Stomach (tissue), 9 donors: ENCODE data around the gene DTNBP1. TPM values are rescaled to one million over a fixed set of nuclear protein-coding genes. Genes with fewer than 3 reads are reported as not detected.

Experiments
- DNase-seq, 2 donors: peaks; one replicate each; pipeline versions ENCODE4 v3.0.0 to v3.0.0-alpha.2; 2013 to 2019
- H3K27ac ChIP-seq, 5 donors: fragments of 200-600 bp in 4 of 5; sonication (generic) in 4 of 5; one replicate each; pipeline ENCODE4 v1.5.1; 2013 to 2019; ENCODE audit warnings: mild to moderate bottlenecking in 1 of 5, moderate library complexity in 1 of 5
- H3K27me3 ChIP-seq, 3 donors: fragments of 200-600 bp; sonication (generic); one replicate each; pipeline ENCODE4 v1.5.1; 2017 to 2019; ENCODE audit warnings: mixed run types in 1 of 3
- H3K36me3 ChIP-seq, 4 donors: fragments of 200-600 bp; sonication (generic); 1 replicate in 3 of 4; 2 replicates in 1 of 4; pipeline ENCODE4 v1.5.1; 2016 to 2019
- H3K4me1 ChIP-seq, 4 donors: fragments of 200-600 bp; sonication (generic); one replicate each; pipeline ENCODE4 v1.5.1; 2016 to 2019
- H3K4me3 ChIP-seq, 4 donors: fragments of 200-600 bp; sonication (generic) in 3 of 4; one replicate each; pipeline ENCODE4 v1.5.1; 2016 to 2019; ENCODE audit warnings: mild to moderate bottlenecking in 1 of 4
- H3K9me3 ChIP-seq, 4 donors: fragments of 200-600 bp; sonication (generic); one replicate each; pipeline ENCODE4 v1.5.1; 2016 to 2019
- EP300 ChIP-seq: sonication (generic); formaldehyde crosslinking; IDR thresholded peaks from one replicate; pipeline ENCODE4 v1.6.1; 2017; ENCODE audit warnings: antibody characterized with exemption
- POLR2A ChIP-seq, 4 donors: fragments of 450-650 bp; IDR thresholded peaks; one replicate each; pipeline ENCODE4 v1.6.1; 2016; ENCODE audit warnings: antibody characterized with exemption in 4 of 4, control low read depth in 2 of 4, mild to moderate bottlenecking in 1 of 4, moderate library complexity in 1 of 4
- POLR2AphosphoS5 ChIP-seq, 3 donors: sonication (generic); formaldehyde crosslinking; IDR thresholded peaks; one replicate each; pipeline ENCODE4 v1.6.1; 2016; ENCODE audit warnings: antibody characterized with exemption in 3 of 3
- WGBS, 5 donors: extraction: QIAGEN DNeasy Blood & Tissue Kit in 3 of 5; methylation state at CpG; one replicate each; pipeline versions ENCODE4 v1.1.5 to v1.1.7; 2013 to 2018; 5-methylcytosine and 5-hydroxymethylcytosine counted together
- intact Hi-C: fragments of 100-400 bp; cut with DNase I; formaldehyde crosslinking; loops from one replicate; pipeline ENCODE4 v1.15.1; 2023; ENCODE audit warnings: low total_unique reads
- polyA plus RNA-seq, 3 donors: library from polyadenylated mRNA; stranded (reverse); fragments of 200-250 nt; gene quantifications; one replicate each; pipeline ENCODE4 v1.2.3, GENCODE V29; 2013
- total RNA-seq, 5 donors: library from RNA; depleted of rRNA; stranded (reverse); fragments of >200 nt; gene quantifications; one replicate each; pipeline versions ENCODE4 v1.1.0 to v1.2.3, GENCODE V29; 2014 to 2016
- TF ChIP-seq, protein P1 (sequence below), 7 experiments: fragments of 450-650 bp in 4 of 7; fragments of 200-600 bp in 3 of 7; sonication (generic) in 3 of 7; IDR thresholded peaks; one replicate each; pipeline ENCODE4 v1.5.1; 2016 to 2019; ENCODE audit warnings: antibody characterized with exemption in 7 of 7, control low read depth in 2 of 7, mild to moderate bottlenecking in 1 of 7
- donor health status: healthy with polysubstance abuse.
- donor health status: Bipolar disorder and iron deficiency.
- donor health status: healthy.

Gene DTNBP1
- total and polyA plus RNA-seq, 8 donors = 4.1 to 68.7 (median 12.0) TPM

DNA sequence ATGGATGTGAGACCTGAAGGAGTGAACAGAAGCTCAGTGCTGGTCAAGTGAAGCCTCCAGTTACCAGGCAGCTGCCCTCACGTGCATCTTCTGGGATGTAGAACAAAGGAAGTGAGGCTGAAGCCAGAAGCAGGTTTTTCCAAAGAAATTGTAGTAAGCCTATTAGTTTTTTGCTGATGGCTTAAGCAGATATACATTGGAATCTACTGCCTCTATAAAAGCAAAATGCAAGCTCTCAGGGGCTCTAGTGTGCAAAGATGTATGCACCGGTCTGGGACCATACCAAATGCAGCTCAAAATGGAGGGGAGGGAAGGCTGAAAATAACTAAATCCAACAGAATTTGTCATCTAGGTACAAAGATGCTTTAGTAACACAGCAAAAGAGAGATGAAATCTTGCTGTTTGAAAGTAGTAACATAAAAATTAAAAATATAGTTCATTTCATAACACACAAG is 77.0 kb downstream of the DTNBP1 start:
- Histone ChIP-seq H3K27ac (no peak overlapping the region), H3K27me3 (no peaks in the 10 kb centered on the region), H3K4me3 (no peak overlapping the region), H3K36me3 (no peaks in the 10 kb centered on the region), H3K9me3 (no peaks in the 10 kb centered on the region), H3K4me1 (peaks cover 0 to 8% (median 0%) of the 10 kb centered on the region in 4 donors)
- 88 to 97% (median 94%) methylated on average over 2 of the region's 2 CpGs for WGBS, 5 donors
- DNase-seq = no peak
- intact Hi-C loops = no loop called here
- TF ChIP-seq POLR2A (IDR thresholded peaks at IDR 0.05) = no peak
- TF ChIP-seq EP300 = no peak
- TF ChIP-seq, protein P1, sequence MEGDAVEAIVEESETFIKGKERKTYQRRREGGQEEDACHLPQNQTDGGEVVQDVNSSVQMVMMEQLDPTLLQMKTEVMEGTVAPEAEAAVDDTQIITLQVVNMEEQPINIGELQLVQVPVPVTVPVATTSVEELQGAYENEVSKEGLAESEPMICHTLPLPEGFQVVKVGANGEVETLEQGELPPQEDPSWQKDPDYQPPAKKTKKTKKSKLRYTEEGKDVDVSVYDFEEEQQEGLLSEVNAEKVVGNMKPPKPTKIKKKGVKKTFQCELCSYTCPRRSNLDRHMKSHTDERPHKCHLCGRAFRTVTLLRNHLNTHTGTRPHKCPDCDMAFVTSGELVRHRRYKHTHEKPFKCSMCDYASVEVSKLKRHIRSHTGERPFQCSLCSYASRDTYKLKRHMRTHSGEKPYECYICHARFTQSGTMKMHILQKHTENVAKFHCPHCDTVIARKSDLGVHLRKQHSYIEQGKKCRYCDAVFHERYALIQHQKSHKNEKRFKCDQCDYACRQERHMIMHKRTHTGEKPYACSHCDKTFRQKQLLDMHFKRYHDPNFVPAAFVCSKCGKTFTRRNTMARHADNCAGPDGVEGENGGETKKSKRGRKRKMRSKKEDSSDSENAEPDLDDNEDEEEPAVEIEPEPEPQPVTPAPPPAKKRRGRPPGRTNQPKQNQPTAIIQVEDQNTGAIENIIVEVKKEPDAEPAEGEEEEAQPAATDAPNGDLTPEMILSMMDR (IDR thresholded peaks at IDR 0.05) = no peak
- no peak for TF ChIP-seq POLR2AphosphoS5 (IDR thresholded peaks at IDR 0.05)

- Histone ChIP-seq H3K9me3 (no peaks in the 10 kb centered on the region), H3K36me3 (no peaks in the 10 kb centered on the region), H3K4me3 (no peak overlapping the region), H3K27me3 (no peaks in the 10 kb centered on the region), H3K27ac (no peak overlapping the region), H3K4me1 (peaks cover 0 to 19% (median 5%) of the 10 kb centered on the region in 4 donors)
- TF ChIP-seq EP300 (no peak), POLR2A (IDR thresholded peaks at IDR 0.05) (no peak), POLR2AphosphoS5 (IDR thresholded peaks at IDR 0.05) (no peak)
- TF ChIP-seq, protein P1 (IDR thresholded peaks at IDR 0.05) = no peak
- intact Hi-C loops = no loop called here
- DNase-seq = no peak
- WGBS, 5 donors = 76 to 92% (median 88%) methylated on average over 1 of the region's 1 CpG
Measured at GRCh38 chr6:15582499-15582898, 80.3 kb downstream of the DTNBP1 start.

DNA sequence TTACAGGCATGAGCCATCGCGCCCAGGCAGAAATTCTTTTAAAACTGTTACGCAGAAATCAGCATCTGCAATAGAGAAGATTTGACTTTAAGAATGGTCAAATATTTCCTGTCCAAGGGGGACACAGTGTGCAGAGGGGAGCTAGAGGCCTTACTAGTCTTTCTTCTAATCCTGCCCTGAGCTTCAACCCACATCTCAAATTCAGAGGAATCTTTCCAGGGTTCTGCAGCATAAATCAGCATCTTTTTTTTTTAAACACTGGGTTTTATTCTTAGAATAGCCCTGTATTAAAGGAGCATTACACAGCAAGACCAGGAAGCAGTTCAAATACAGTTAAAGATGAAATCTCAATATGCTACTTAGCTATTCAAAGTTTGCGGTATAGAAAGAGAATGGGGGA is 81.1 kb downstream of the DTNBP1 start:
- H3K27ac ChIP-seq = no peak overlapping the region
- H3K36me3 ChIP-seq = no peaks in the 10 kb centered on the region
- WGBS, 5 donors = 96 to 99% (median 98%) methylated on average over 4 of the region's 4 CpGs
- no peak overlapping the region for H3K4me3 ChIP-seq
- no peak for DNase-seq
- H3K9me3 ChIP-seq = no peaks in the 10 kb centered on the region
- peaks cover 0 to 24% (median 7%) of the 10 kb centered on the region in 4 donors for H3K4me1 ChIP-seq
- H3K27me3 ChIP-seq = no peaks in the 10 kb centered on the region
- intact Hi-C loops = no loop called here
- TF ChIP-seq POLR2AphosphoS5 (IDR thresholded peaks at IDR 0.05) = no peak
- TF ChIP-seq EP300 = no peak
- no peak for TF ChIP-seq POLR2A (IDR thresholded peaks at IDR 0.05)
- TF ChIP-seq, protein P1 (IDR thresholded peaks at IDR 0.05) = no peak

DNA sequence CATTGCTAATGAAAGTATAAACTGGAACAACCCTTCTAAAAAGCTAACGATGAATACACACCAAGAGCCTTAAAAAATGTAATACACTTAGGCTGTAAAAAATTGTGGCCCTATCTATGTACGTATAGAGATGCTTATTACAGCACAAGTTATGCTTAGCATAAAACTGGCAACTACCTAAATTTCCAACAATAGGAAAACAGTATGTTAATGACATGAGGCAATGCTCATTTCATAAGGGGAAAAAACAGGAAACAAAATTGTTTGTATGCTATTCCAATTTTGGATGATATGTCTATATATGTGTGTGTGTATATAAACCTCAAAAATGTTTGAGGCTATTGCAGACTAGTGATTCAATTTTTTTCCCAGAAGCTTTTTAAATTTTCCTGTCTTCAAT is 82.5 kb downstream of the DTNBP1 start:
- WGBS, 5 donors = 82 to 98% (median 94%) methylated on average over 2 of the region's 2 CpGs
- DNase-seq = no peak
- H3K4me1 ChIP-seq = peaks cover 0 to 24% (median 7%) of the 10 kb centered on the region in 4 donors
- H3K27ac ChIP-seq = no peak overlapping the region
- H3K27me3 ChIP-seq = no peaks in the 10 kb centered on the region
- TF ChIP-seq EP300 = no peak
- no peak for TF ChIP-seq POLR2A (IDR thresholded peaks at IDR 0.05)
- TF ChIP-seq, protein P1 (IDR thresholded peaks at IDR 0.05) = no peak
- no peak for TF ChIP-seq POLR2AphosphoS5 (IDR thresholded peaks at IDR 0.05)
- intact Hi-C loops = no loop called here
- no peak overlapping the region for H3K4me3 ChIP-seq
- H3K36me3 ChIP-seq = no peaks in the 10 kb centered on the region
- H3K9me3 ChIP-seq = no peaks in the 10 kb centered on the region
